Trophoblast cell (in vitro differentiated cells and primary cell): ENCODE results near the gene KIF13A.

Source experiments
- DNase-seq, 2 donors: peaks; one replicate each; pipeline ENCODE4 v3.0.0-alpha.2; 2016
- H2AFZ ChIP-seq: 2 replicates; pipeline ENCODE4 v1.6.1; 2013; ENCODE audit warnings: low read length, moderate library complexity, mild to moderate bottlenecking; ENCODE audit not compliant: insufficient read depth, poor library complexity
- H2AK5ac ChIP-seq: 2 replicates; pipeline ENCODE4 v1.6.1; 2013; ENCODE audit warnings: mild to moderate bottlenecking, low read length
- H2BK120ac ChIP-seq: 2 replicates; pipeline ENCODE4 v1.6.1; 2013; ENCODE audit warnings: low read length, mild to moderate bottlenecking, moderate library complexity; ENCODE audit not compliant: insufficient read depth, poor library complexity
- H2BK12ac ChIP-seq: 2 replicates; pipeline ENCODE4 v1.6.1; 2013; ENCODE audit warnings: mild to moderate bottlenecking, low read length, moderate library complexity
- H2BK5ac ChIP-seq: 2 replicates; pipeline ENCODE4 v1.6.1; 2013; ENCODE audit warnings: low read length, low read depth, moderate library complexity, mild to moderate bottlenecking; ENCODE audit not compliant: poor library complexity
- H3K14ac ChIP-seq: 2 replicates; pipeline ENCODE4 v1.6.1; 2013; ENCODE audit warnings: mild to moderate bottlenecking, low read length
- H3K18ac ChIP-seq: 2 replicates; pipeline ENCODE4 v1.6.1; 2013; ENCODE audit warnings: mild to moderate bottlenecking, low read length
- H3K23ac ChIP-seq: 2 replicates; pipeline ENCODE4 v1.6.1; 2013; ENCODE audit warnings: low read length
- H3K27ac ChIP-seq: 2 replicates; pipeline ENCODE4 v1.5.1; 2013; ENCODE audit warnings: low read depth, mild to moderate bottlenecking, inconsistent platforms, low read length, moderate library complexity
- H3K27me3 ChIP-seq: 2 replicates; pipeline ENCODE4 v1.6.1; 2013; ENCODE audit warnings: inconsistent platforms, mild to moderate bottlenecking, low read length, moderate library complexity; ENCODE audit not compliant: insufficient read depth
- H3K36me3 ChIP-seq, 2 experiments: 1 replicate in 1 of 2; 2 replicates in 1 of 2; pipeline ENCODE4 v1.6.1; 2013; ENCODE audit warnings: low read length in 2 of 2, mild to moderate bottlenecking in 2 of 2, moderate library complexity in 1 of 2; ENCODE audit not compliant: insufficient read depth in 2 of 2, control insufficient read depth in 1 of 2
- H3K4ac ChIP-seq: 2 replicates; pipeline ENCODE4 v1.6.1; 2013; ENCODE audit warnings: low read depth, mild to moderate bottlenecking, low read length, moderate library complexity
- H3K4me1 ChIP-seq, 2 experiments: 1 replicate in 1 of 2; 2 replicates in 1 of 2; pipeline ENCODE4 v1.6.1; 2013; ENCODE audit warnings: low read length in 2 of 2, mild to moderate bottlenecking in 2 of 2, moderate library complexity in 1 of 2; ENCODE audit not compliant: insufficient read depth in 2 of 2, control insufficient read depth in 1 of 2
- H3K4me2 ChIP-seq: 2 replicates; pipeline ENCODE4 v1.6.1; 2013; ENCODE audit warnings: inconsistent platforms, mild to moderate bottlenecking, low read length, moderate library complexity
- H3K4me3 ChIP-seq: 2 replicates; pipeline ENCODE4 v1.5.1; 2013; ENCODE audit warnings: mild to moderate bottlenecking, low read depth, low read length, inconsistent platforms
- H3K79me1 ChIP-seq: one replicate; pipeline ENCODE4 v1.6.1; 2013; ENCODE audit warnings: low read length
- H3K79me2 ChIP-seq: 2 replicates; pipeline ENCODE4 v1.6.1; 2013; ENCODE audit warnings: low read length, mild to moderate bottlenecking; ENCODE audit not compliant: control insufficient read depth, insufficient read depth, poor library complexity
- H3K9ac ChIP-seq: 2 replicates; pipeline ENCODE4 v1.6.1; 2013; ENCODE audit warnings: mild to moderate bottlenecking, low read length
- H3K9me3 ChIP-seq: 2 replicates; pipeline ENCODE4 v1.6.1; 2013; ENCODE audit warnings: low read depth, mild to moderate bottlenecking, control low read depth, inconsistent platforms, low read length; ENCODE audit not compliant: insufficient read depth
- H4K12ac ChIP-seq: 2 replicates; pipeline ENCODE4 v1.6.1; 2013; ENCODE audit warnings: low read depth, mild to moderate bottlenecking, low read length, moderate library complexity
- H4K8ac ChIP-seq: 2 replicates; pipeline ENCODE4 v1.6.1; 2013; ENCODE audit warnings: low read depth, mild to moderate bottlenecking, low read length, moderate library complexity
- H4K91ac ChIP-seq: one replicate; pipeline ENCODE4 v1.6.1; 2013; ENCODE audit warnings: low read depth, mild to moderate bottlenecking, low read length, moderate library complexity
- WGBS: extraction: QIAGEN DNeasy Blood & Tissue Kit; methylation state at CpG from one replicate; pipeline ENCODE4 v1.1.7; 2013; ENCODE audit warnings: missing lambda C conversion rate; ENCODE audit not compliant: insufficient read length, insufficient coverage; ENCODE audit errors: extremely low coverage; 5-methylcytosine and 5-hydroxymethylcytosine counted together

Gene KIF13A

GRCh38 chr6:17871189-17871519 lies 116.3 kb downstream of the KIF13A start:
- no peak for DNase-seq
- Histone ChIP-seq H3K79me2 (no peaks in the 10 kb centered on the region), H3K18ac (no peak overlapping the region), H3K4ac (no peak overlapping the region), H3K9me3 (no peaks in the 10 kb centered on the region), H2BK5ac (no peak overlapping the region), H3K79me1 (no peaks in the 10 kb centered on the region), H3K23ac (no peak overlapping the region), H3K9ac (no peak overlapping the region), H3K4me1 (peaks cover 0 to 5% of the 10 kb centered on the region in 2 experiments), H3K27me3 (no peaks in the 10 kb centered on the region), H2AFZ (no peak overlapping the region), H2BK120ac (no peak overlapping the region), H3K14ac (no peak overlapping the region), H4K8ac (no peak overlapping the region), H4K12ac (no peak overlapping the region), H2BK12ac (no peak overlapping the region), H3K4me2 (no peak overlapping the region), H2AK5ac (no peak overlapping the region), H3K27ac (no peak overlapping the region), H3K4me3 (no peak overlapping the region), H3K36me3 (peaks cover 0 to 2% of the 10 kb centered on the region in 2 experiments), H4K91ac (no peak overlapping the region)
- WGBS, result no CpG with 5 or more reads among the region's 1 CpG

GRCh38 chr6:17870300-17871188 lies 116.9 kb downstream of the KIF13A start:
- no CpG with 5 or more reads among the region's 5 CpGs for WGBS
- no peak overlapping the region for H2AK5ac ChIP-seq
- H3K18ac ChIP-seq, result no peak overlapping the region
- H3K9ac ChIP-seq, result no peak overlapping the region
- H4K91ac ChIP-seq, result no peak overlapping the region
- H3K27ac ChIP-seq, result no peak overlapping the region
- no peaks in the 10 kb centered on the region for H3K27me3 ChIP-seq
- no peak for DNase-seq
- no peak overlapping the region for H3K4me3 ChIP-seq
- H2AFZ ChIP-seq, result no peak overlapping the region
- no peak overlapping the region for H2BK120ac ChIP-seq
- no peaks in the 10 kb centered on the region for H3K79me1 ChIP-seq
- H3K4me2 ChIP-seq, result no peak overlapping the region
- H3K4ac ChIP-seq, result no peak overlapping the region
- peaks cover 0 to 6% of the 10 kb centered on the region in 2 experiments for H3K4me1 ChIP-seq
- no peak overlapping the region for H4K8ac ChIP-seq
- H3K9me3 ChIP-seq, result no peaks in the 10 kb centered on the region
- H4K12ac ChIP-seq, result no peak overlapping the region
- peaks cover 0 to 2% of the 10 kb centered on the region in 2 experiments for H3K36me3 ChIP-seq
- H3K14ac ChIP-seq, result no peak overlapping the region
- H3K23ac ChIP-seq, result no peak overlapping the region
- no peak overlapping the region for H2BK12ac ChIP-seq
- no peaks in the 10 kb centered on the region for H3K79me2 ChIP-seq
- H2BK5ac ChIP-seq, result no peak overlapping the region

GRCh38 chr6:17869753-17870050 lies 117.7 kb downstream of the KIF13A start:
- no peak overlapping the region for H3K14ac ChIP-seq

GRCh38 chr6:17869010-17869752 lies 118.3 kb downstream of the KIF13A start:
- Histone ChIP-seq H3K4me1 (peaks cover 2 to 17% of the 10 kb centered on the region in 2 experiments), H3K36me3 (peaks cover 0 to 2% of the 10 kb centered on the region in 2 experiments), H3K27me3 (no peaks in the 10 kb centered on the region), H4K91ac (no peak overlapping the region), H3K18ac (no peak overlapping the region), H3K4me3 (no peak overlapping the region), H4K12ac (no peak overlapping the region), H2BK5ac (no peak overlapping the region), H3K14ac (no peak overlapping the region), H3K4me2 (no peak overlapping the region), H2BK12ac (no peak overlapping the region), H2AK5ac (no peak overlapping the region), H3K9me3 (no peaks in the 10 kb centered on the region), H3K79me1 (peaks cover 5% of the 10 kb centered on the region), H2AFZ (no peak overlapping the region), H3K4ac (no peak overlapping the region), H3K79me2 (no peaks in the 10 kb centered on the region), H2BK120ac (no peak overlapping the region), H3K9ac (no peak overlapping the region), H3K27ac (no peak overlapping the region), H4K8ac (no peak overlapping the region), H3K23ac (no peak overlapping the region)
- no peak for DNase-seq
- WGBS, result no CpG with 5 or more reads among the region's 6 CpGs

More at GRCh38 chr6:17869753-17870050, 117.7 kb downstream of the KIF13A start:
- no peak overlapping the region for H3K4me2 ChIP-seq
- H3K4me3 ChIP-seq, result no peak overlapping the region
- no peak overlapping the region for H3K27ac ChIP-seq
- no peaks in the 10 kb centered on the region for H3K27me3 ChIP-seq
- peaks cover under 1 to 12% of the 10 kb centered on the region in 2 experiments for H3K4me1 ChIP-seq
- no peaks in the 10 kb centered on the region for H3K9me3 ChIP-seq
- H3K9ac ChIP-seq, result no peak overlapping the region
- no peak overlapping the region for H4K12ac ChIP-seq
- no peak overlapping the region for H2BK12ac ChIP-seq
- no peak overlapping the region for H4K8ac ChIP-seq
- no peak for DNase-seq
- H3K4ac ChIP-seq, result no peak overlapping the region
- H3K79me2 ChIP-seq, result no peaks in the 10 kb centered on the region
- peaks cover 0 to 2% of the 10 kb centered on the region in 2 experiments for H3K36me3 ChIP-seq
- no peak overlapping the region for H2BK5ac ChIP-seq
- H3K18ac ChIP-seq, result no peak overlapping the region
- no peak overlapping the region for H2AK5ac ChIP-seq
- H4K91ac ChIP-seq, result no peak overlapping the region
- H3K79me1 ChIP-seq, result peaks cover 3% of the 10 kb centered on the region
- H3K23ac ChIP-seq, result no peak overlapping the region
- H2AFZ ChIP-seq, result no peak overlapping the region
- no peak overlapping the region for H2BK120ac ChIP-seq
- no CpG with 5 or more reads among the region's 3 CpGs for WGBS
